K562 (cell line): ENCODE results near the gene WASF2. TPM values are rescaled to one million over a fixed set of nuclear protein-coding genes. Genes with fewer than 3 reads are reported as not detected.

ENCODE experiments used
- HMG20A ChIP-seq: fragments of 450-650 bp; formaldehyde crosslinking; conservative IDR thresholded peaks from 2 replicates; pipeline ENCODE4 v1.4.0; 2020; ENCODE audit warnings: mild to moderate bottlenecking, mixed read lengths
- NFRKB ChIP-seq: fragments of 450-650 bp; IDR thresholded peaks from 2 replicates; pipeline ENCODE4 v1.6.1; 2016; ENCODE audit warnings: low read depth
- POLR2AphosphoS5 ChIP-seq: IDR thresholded peaks from 2 replicates; pipeline ENCODE4 v1.6.1; 2011; ENCODE audit warnings: mild to moderate bottlenecking, low read depth, low read length, moderate library complexity; ENCODE audit not compliant: control insufficient read depth, insufficient read depth
- POLR2B ChIP-seq: fragments of 450-650 bp; IDR thresholded peaks from 2 replicates; pipeline ENCODE4 v1.6.1; 2018; ENCODE audit warnings: low read depth; ENCODE audit not compliant: partially characterized antibody
- REST ChIP-seq, 2 experiments: fragments of 450-650 bp; formaldehyde crosslinking in 1 of 2; IDR thresholded peaks; 2 replicates each; pipeline versions ENCODE4 v1.4.0 to v1.6.1; 2014 to 2020; ENCODE audit warnings: mild to moderate bottlenecking in 2 of 2, borderline replicate concordance in 1 of 2, low read depth in 1 of 2
- THAP12 ChIP-seq: fragments of 250-450 bp; sonication (Bioruptor Pico); IDR thresholded peaks from 2 replicates; pipeline ENCODE4 v1.9.0; 2021; ENCODE audit warnings: mild to moderate bottlenecking, inconsistent platforms
- ZNF263 ChIP-seq: sonication (generic); formaldehyde crosslinking; IDR thresholded peaks from 2 replicates; pipeline ENCODE4 v1.8.0; 2022; ENCODE audit warnings: mild to moderate bottlenecking, missing genetic modification reagents, borderline replicate concordance
- ZNF785 ChIP-seq: fragments of 250-450 bp; sonication (Bioruptor Pico); IDR thresholded peaks from 2 replicates; pipeline ENCODE4 v1.4.0; 2020; ENCODE audit warnings: mild to moderate bottlenecking
- polyA plus RNA-seq, 8 experiments: library from polyadenylated mRNA; depleted of rRNA in 4 of 8; stranded (reverse) in 5 of 8; unstranded in 3 of 8; fragments of >200 nt; fragmentation: Nextera tagmentation in 2 of 8; fragmentation: Illumina TruSeq in 1 of 8; extraction: Ambion mirVana in 2 of 8; extraction: Trizol in 1 of 8; gene quantifications; 2 replicates each; pipeline versions ENCODE4 v1.2.1 to v1.2.3, GENCODE V29; 2011 to 2014; ENCODE audit warnings: inconsistent platforms in 1 of 8, missing spikeins in 1 of 8
- total RNA-seq, 7 experiments: library from RNA; depleted of rRNA in 6 of 7; stranded (reverse); fragments of >200 nt in 6 of 7; fragmentation: Illumina TruSeq in 2 of 7; extraction: Trizol in 2 of 7; gene quantifications; 2 replicates each; pipeline versions ENCODE4 v1.2.1 to v1.2.3, GENCODE V29; 2011 to 2021; ENCODE audit warnings: low replicate concordance in 1 of 7
- TF ChIP-seq, protein P1 (sequence below), 2 experiments: fragments of 450-650 bp in 1 of 2; sonication (generic) in 1 of 2; formaldehyde crosslinking; conservative IDR thresholded peaks; 2 replicates each; pipeline versions ENCODE4 v1.4.0 to v1.8.1; 2020 to 2022; ENCODE audit warnings: mild to moderate bottlenecking in 1 of 2, missing genetic modification reagents in 1 of 2
- TF ChIP-seq, protein P2 (sequence below), 3 experiments: IDR thresholded peaks in 2 of 3; conservative IDR thresholded peaks in 1 of 3; 2 replicates each; pipeline ENCODE4 v1.5.1; 2011 to 2012; ENCODE audit warnings: low read length in 3 of 3, mild to moderate bottlenecking in 3 of 3, control low read depth in 2 of 3, improper control_type of control experiment in 1 of 3, inconsistent platforms in 1 of 3, low read depth in 1 of 3, mixed read lengths in 1 of 3, moderate library complexity in 1 of 3; ENCODE audit not compliant: insufficient read depth in 2 of 3
- TF ChIP-seq, protein P3 (sequence below): fragments of 250-450 bp; sonication (Bioruptor Pico); IDR thresholded peaks from 2 replicates; pipeline ENCODE4 v1.4.0; 2020; ENCODE audit warnings: mild to moderate bottlenecking

Gene WASF2
- total and polyA plus RNA-seq, 9 of the 15 experiments (the other 6 are each of a cell fraction or from before 2014, with no cell fraction given), result 8.2 to 163 (median 31.2) TPM

- TF ChIP-seq POLR2B (peak; percentile 47), REST (IDR thresholded peaks at IDR 0.05; ENCODE audit: borderline replicate concordance) (peak; percentile 23; the same call in 1 of the 2 replicates), REST (CRISPR knock-in tag; IDR thresholded peaks at IDR 0.05; ENCODE audit: low read depth) (no peak), ZNF263 (CRISPR knock-in tag) (peak; percentile 45; the same call in 1 of the 2 replicates), THAP12 (0 out of 2 replicates have a peak, but pooled peaks have one; percentile 19), ZNF785 (CRISPR knock-in tag) (no peak), NFRKB (no peak), POLR2AphosphoS5 (0 out of 2 replicates have a peak, but pooled peaks have one; percentile 46), HMG20A (CRISPR knock-in tag) (no peak)
- TF ChIP-seq, protein P1, sequence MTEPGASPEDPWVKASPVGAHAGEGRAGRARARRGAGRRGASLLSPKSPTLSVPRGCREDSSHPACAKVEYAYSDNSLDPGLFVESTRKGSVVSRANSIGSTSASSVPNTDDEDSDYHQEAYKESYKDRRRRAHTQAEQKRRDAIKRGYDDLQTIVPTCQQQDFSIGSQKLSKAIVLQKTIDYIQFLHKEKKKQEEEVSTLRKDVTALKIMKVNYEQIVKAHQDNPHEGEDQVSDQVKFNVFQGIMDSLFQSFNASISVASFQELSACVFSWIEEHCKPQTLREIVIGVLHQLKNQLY (CRISPR knock-in tag; conservative IDR thresholded peaks at IDR 0.05), result no peak
- TF ChIP-seq, protein P2, sequence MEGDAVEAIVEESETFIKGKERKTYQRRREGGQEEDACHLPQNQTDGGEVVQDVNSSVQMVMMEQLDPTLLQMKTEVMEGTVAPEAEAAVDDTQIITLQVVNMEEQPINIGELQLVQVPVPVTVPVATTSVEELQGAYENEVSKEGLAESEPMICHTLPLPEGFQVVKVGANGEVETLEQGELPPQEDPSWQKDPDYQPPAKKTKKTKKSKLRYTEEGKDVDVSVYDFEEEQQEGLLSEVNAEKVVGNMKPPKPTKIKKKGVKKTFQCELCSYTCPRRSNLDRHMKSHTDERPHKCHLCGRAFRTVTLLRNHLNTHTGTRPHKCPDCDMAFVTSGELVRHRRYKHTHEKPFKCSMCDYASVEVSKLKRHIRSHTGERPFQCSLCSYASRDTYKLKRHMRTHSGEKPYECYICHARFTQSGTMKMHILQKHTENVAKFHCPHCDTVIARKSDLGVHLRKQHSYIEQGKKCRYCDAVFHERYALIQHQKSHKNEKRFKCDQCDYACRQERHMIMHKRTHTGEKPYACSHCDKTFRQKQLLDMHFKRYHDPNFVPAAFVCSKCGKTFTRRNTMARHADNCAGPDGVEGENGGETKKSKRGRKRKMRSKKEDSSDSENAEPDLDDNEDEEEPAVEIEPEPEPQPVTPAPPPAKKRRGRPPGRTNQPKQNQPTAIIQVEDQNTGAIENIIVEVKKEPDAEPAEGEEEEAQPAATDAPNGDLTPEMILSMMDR (IDR thresholded peaks at IDR 0.05 in 2 of 3, conservative IDR thresholded peaks at IDR 0.05 in 1 of 3; ENCODE audit: insufficient read depth in 2 of 3, low read depth in 1 of 3, low read length in 3 of 3), result peak; percentile 38 to 50 (median 42); a peak in 4 of 6 replicates
- TF ChIP-seq, protein P3, sequence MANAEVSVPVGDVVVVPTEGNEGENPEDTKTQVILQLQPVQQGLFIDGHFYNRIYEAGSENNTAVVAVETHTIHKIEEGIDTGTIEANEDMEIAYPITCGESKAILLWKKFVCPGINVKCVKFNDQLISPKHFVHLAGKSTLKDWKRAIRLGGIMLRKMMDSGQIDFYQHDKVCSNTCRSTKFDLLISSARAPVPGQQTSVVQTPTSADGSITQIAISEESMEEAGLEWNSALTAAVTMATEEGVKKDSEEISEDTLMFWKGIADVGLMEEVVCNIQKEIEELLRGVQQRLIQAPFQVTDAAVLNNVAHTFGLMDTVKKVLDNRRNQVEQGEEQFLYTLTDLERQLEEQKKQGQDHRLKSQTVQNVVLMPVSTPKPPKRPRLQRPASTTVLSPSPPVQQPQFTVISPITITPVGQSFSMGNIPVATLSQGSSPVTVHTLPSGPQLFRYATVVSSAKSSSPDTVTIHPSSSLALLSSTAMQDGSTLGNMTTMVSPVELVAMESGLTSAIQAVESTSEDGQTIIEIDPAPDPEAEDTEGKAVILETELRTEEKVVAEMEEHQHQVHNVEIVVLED (CRISPR knock-in tag), result no peak
These were observed 87.6 kb downstream of the WASF2 start (continued) for GRCh38 chr1:27402349-27402754.
